K562 (cell line): Measurements from ENCODE around the gene FADS1. TPM values are rescaled to one million over a fixed set of nuclear protein-coding genes. Genes with fewer than 3 reads are reported as not detected.
A peak's percentile ranks its signal among the peaks of the same experiment; 100 is the strongest.

ENCODE experiments used
- COPS2 ChIP-seq: fragments of 450-650 bp; conservative IDR thresholded peaks from 2 replicates; pipeline ENCODE4 v1.6.1; 2016; ENCODE audit warnings: mild to moderate bottlenecking, moderate library complexity
- DMBX1 ChIP-seq: fragments of 250-450 bp; sonication (Bioruptor Pico); IDR thresholded peaks from 2 replicates; pipeline ENCODE4 v1.8.0; 2022; ENCODE audit warnings: inconsistent platforms, mild to moderate bottlenecking, moderate library complexity, borderline replicate concordance
- KLF1 ChIP-seq: fragments of 450-650 bp; IDR thresholded peaks from 2 replicates; pipeline ENCODE4 v1.6.1; 2016; ENCODE audit warnings: missing genetic modification characterization, missing compliant biosample characterization
- MAFG ChIP-seq: fragments of 450-650 bp; conservative IDR thresholded peaks from 2 replicates; pipeline ENCODE4 v1.6.1; 2016; ENCODE audit warnings: missing genetic modification characterization, missing compliant biosample characterization
- PHF21A ChIP-seq: fragments of 450-650 bp; IDR thresholded peaks from 2 replicates; pipeline ENCODE4 v1.6.1; 2017; ENCODE audit warnings: low read depth, borderline replicate concordance
- POLR2AphosphoS2 ChIP-seq: IDR thresholded peaks from 2 replicates; pipeline ENCODE4 v1.6.1; 2012; ENCODE audit warnings: low read length, improper control_type of control experiment
- RUNX1 ChIP-seq: sonication (generic); IDR thresholded peaks from 2 replicates; pipeline ENCODE4 v1.6.1; 2016; ENCODE audit warnings: antibody characterized with exemption, low read depth
- SMAD3 ChIP-seq: fragments of 450-650 bp; formaldehyde crosslinking; conservative IDR thresholded peaks from 2 replicates; pipeline ENCODE4 v1.4.0; 2020; ENCODE audit warnings: mild to moderate bottlenecking
- SMARCE1 ChIP-seq: fragments of 450-650 bp; IDR thresholded peaks from 2 replicates; pipeline ENCODE4 v1.7.1; 2016; ENCODE audit warnings: mild to moderate bottlenecking
- TAF9B ChIP-seq: fragments of 450-650 bp; IDR thresholded peaks from 2 replicates; pipeline ENCODE4 v1.6.1; 2018; ENCODE audit warnings: mild to moderate bottlenecking; ENCODE audit not compliant: partially characterized antibody
- TOE1 ChIP-seq, 2 experiments: fragments of 450-650 bp in 1 of 2; sonication (generic) in 1 of 2; formaldehyde crosslinking in 1 of 2; IDR thresholded peaks; 2 replicates each; pipeline versions ENCODE4 v1.7.1 to v1.8.0; 2016 to 2022; ENCODE audit warnings: borderline replicate concordance in 2 of 2, mild to moderate bottlenecking in 2 of 2, antibody characterized with exemption in 1 of 2, inconsistent platforms in 1 of 2, low read depth in 1 of 2, missing genetic modification reagents in 1 of 2, moderate library complexity in 1 of 2
- ZC3H11A ChIP-seq: IDR thresholded peaks from 2 replicates; pipeline ENCODE4 v1.6.1; 2012; ENCODE audit warnings: low read depth, low read length, improper control_type of control experiment
- polyA plus RNA-seq, 8 experiments: library from polyadenylated mRNA; depleted of rRNA in 4 of 8; stranded (reverse) in 5 of 8; unstranded in 3 of 8; fragments of >200 nt; fragmentation: Nextera tagmentation in 2 of 8; fragmentation: Illumina TruSeq in 1 of 8; extraction: Ambion mirVana in 2 of 8; extraction: Trizol in 1 of 8; gene quantifications; 2 replicates each; pipeline versions ENCODE4 v1.2.1 to v1.2.3, GENCODE V29; 2011 to 2014; ENCODE audit warnings: inconsistent platforms in 1 of 8, missing spikeins in 1 of 8
- total RNA-seq, 7 experiments: library from RNA; depleted of rRNA in 6 of 7; stranded (reverse); fragments of >200 nt in 6 of 7; fragmentation: Illumina TruSeq in 2 of 7; extraction: Trizol in 2 of 7; gene quantifications; 2 replicates each; pipeline versions ENCODE4 v1.2.1 to v1.2.3, GENCODE V29; 2011 to 2021; ENCODE audit warnings: low replicate concordance in 1 of 7
- TF ChIP-seq, protein P1 (sequence below): fragments of 450-650 bp; IDR thresholded peaks from one replicate; pipeline ENCODE4 v1.6.1; 2018; ENCODE audit warnings: mild to moderate bottlenecking, moderate library complexity; ENCODE audit not compliant: partially characterized antibody
- TF ChIP-seq, protein P2 (sequence below), 2 experiments: fragments of 250-450 bp in 1 of 2; fragments of 450-650 bp in 1 of 2; sonication (Bioruptor Pico) in 1 of 2; IDR thresholded peaks; 2 replicates each; pipeline versions ENCODE4 v1.6.1 to v1.8.0; 2016 to 2021; ENCODE audit warnings: mild to moderate bottlenecking in 2 of 2, moderate library complexity in 2 of 2, missing compliant biosample characterization in 1 of 2, missing genetic modification characterization in 1 of 2
- TF ChIP-seq, protein P3 (sequence below): fragments of 250-450 bp; sonication (Bioruptor Pico); IDR thresholded peaks from 2 replicates; pipeline ENCODE4 v1.5.0; 2021
- TF ChIP-seq, protein P4 (sequence below), 2 experiments: fragments of 450-650 bp in 1 of 2; sonication (generic) in 1 of 2; formaldehyde crosslinking in 1 of 2; IDR thresholded peaks in 1 of 2; conservative IDR thresholded peaks in 1 of 2; 2 replicates each; pipeline versions ENCODE4 v1.6.1 to v1.8.1; 2016 to 2023; ENCODE audit warnings: mild to moderate bottlenecking in 2 of 2, moderate library complexity in 2 of 2, inconsistent platforms in 1 of 2, missing genetic modification reagents in 1 of 2
- TF ChIP-seq, protein P5 (sequence below): fragments of 200-800 bp; sonication (Bioruptor generic); IDR thresholded peaks from 2 replicates; pipeline ENCODE4 v1.6.1; 2017; ENCODE audit warnings: missing genetic modification characterization, missing compliant biosample characterization

Gene FADS1
- total and polyA plus RNA-seq, 9 of the 15 experiments (the other 6 are each of a cell fraction or from before 2014, with no cell fraction given), result 110 to 864 (median 364) TPM

DNA sequence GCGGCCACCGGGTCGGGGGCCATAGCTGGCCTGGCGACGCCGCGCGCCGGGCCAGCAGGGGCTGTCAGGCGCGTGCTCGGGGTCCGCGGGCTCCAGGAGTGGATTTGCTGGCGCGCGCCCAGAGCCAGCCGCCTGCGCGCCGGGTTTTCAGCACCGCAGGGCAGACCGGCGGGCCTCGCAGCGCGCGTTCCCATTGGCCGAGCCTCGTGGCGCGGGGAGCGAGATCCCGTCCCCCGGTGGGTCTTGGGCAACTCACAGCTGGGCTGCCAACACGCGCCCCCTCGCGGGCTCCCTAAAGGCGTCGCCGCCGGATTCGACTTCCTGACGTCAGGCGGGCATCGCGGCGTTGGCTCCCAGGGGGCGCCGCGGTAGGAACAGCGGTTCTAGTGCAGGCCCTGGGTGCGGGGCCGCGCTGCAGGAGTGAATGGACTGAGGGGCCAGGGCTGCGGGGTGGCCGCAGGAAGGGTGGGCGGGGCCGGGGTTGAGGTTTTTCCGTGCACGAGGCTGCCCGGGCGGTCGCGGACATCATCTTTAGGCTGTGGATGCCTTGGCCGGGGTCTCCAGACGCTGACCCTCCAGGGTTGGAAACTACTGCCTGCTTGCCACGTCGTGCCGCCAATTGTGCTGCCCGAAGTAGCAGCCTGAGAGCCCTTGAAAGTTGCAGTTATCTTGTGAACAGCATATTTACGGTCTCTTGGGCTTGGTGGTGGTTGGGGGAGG, at the start of gene FADS1 (continued):
- no peak for TF ChIP-seq TOE1 (IDR thresholded peaks at IDR 0.05; ENCODE audit: borderline replicate concordance)
- no peak for TF ChIP-seq TOE1 (CRISPR knock-in tag; IDR thresholded peaks at IDR 0.05; ENCODE audit: borderline replicate concordance, low read depth)
- no peak for TF ChIP-seq MAFG (tag)
- no peak for TF ChIP-seq COPS2
- TF ChIP-seq RUNX1, result no peak
- TF ChIP-seq, protein P1, sequence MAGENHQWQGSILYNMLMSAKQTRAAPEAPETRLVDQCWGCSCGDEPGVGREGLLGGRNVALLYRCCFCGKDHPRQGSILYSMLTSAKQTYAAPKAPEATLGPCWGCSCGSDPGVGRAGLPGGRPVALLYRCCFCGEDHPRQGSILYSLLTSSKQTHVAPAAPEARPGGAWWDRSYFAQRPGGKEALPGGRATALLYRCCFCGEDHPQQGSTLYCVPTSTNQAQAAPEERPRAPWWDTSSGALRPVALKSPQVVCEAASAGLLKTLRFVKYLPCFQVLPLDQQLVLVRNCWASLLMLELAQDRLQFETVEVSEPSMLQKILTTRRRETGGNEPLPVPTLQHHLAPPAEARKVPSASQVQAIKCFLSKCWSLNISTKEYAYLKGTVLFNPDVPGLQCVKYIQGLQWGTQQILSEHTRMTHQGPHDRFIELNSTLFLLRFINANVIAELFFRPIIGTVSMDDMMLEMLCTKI, result no peak
- TF ChIP-seq ZC3H11A, result no peak
- TF ChIP-seq TAF9B, result peak; percentile 59
- no peak for TF ChIP-seq SMARCE1
- peak; percentile 59; the same call in 1 of the 2 replicates for TF ChIP-seq PHF21A
- peak; percentile 54; the same call in 1 of the 2 replicates for TF ChIP-seq SMAD3
- TF ChIP-seq, protein P2, sequence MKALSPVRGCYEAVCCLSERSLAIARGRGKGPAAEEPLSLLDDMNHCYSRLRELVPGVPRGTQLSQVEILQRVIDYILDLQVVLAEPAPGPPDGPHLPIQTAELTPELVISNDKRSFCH (CRISPR knock-in tag; IDR thresholded peaks at IDR 0.05), result no peak
- TF ChIP-seq, protein P2 (tag; IDR thresholded peaks at IDR 0.05), result peak; percentile 69; the same call in 1 of the 2 replicates
- 0 out of 2 replicates have a peak, but pooled peaks have one; percentile 7 for TF ChIP-seq KLF1
- TF ChIP-seq POLR2AphosphoS2, result no peak
- TF ChIP-seq, protein P3, sequence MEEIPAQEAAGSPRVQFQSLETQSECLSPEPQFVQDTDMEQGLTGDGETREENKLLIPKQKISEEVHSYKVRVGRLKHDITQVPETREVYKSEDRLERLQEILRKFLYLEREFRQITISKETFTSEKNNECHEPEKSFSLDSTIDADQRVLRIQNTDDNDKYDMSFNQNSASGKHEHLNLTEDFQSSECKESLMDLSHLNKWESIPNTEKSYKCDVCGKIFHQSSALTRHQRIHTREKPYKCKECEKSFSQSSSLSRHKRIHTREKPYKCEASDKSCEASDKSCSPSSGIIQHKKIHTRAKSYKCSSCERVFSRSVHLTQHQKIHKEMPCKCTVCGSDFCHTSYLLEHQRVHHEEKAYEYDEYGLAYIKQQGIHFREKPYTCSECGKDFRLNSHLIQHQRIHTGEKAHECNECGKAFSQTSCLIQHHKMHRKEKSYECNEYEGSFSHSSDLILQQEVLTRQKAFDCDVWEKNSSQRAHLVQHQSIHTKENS, result no peak
- TF ChIP-seq, protein P4, sequence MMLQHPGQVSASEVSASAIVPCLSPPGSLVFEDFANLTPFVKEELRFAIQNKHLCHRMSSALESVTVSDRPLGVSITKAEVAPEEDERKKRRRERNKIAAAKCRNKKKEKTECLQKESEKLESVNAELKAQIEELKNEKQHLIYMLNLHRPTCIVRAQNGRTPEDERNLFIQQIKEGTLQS (IDR thresholded peaks at IDR 0.05), result no peak
- TF ChIP-seq, protein P4 (CRISPR knock-in tag; conservative IDR thresholded peaks at IDR 0.05), result no peak; the same call in 1 of the 2 replicates
- no peak; the same call in 1 of the 2 replicates for TF ChIP-seq DMBX1
- TF ChIP-seq, protein P5, sequence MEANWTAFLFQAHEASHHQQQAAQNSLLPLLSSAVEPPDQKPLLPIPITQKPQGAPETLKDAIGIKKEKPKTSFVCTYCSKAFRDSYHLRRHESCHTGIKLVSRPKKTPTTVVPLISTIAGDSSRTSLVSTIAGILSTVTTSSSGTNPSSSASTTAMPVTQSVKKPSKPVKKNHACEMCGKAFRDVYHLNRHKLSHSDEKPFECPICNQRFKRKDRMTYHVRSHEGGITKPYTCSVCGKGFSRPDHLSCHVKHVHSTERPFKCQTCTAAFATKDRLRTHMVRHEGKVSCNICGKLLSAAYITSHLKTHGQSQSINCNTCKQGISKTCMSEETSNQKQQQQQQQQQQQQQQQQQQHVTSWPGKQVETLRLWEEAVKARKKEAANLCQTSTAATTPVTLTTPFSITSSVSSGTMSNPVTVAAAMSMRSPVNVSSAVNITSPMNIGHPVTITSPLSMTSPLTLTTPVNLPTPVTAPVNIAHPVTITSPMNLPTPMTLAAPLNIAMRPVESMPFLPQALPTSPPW (CRISPR knock-in tag), result peak; percentile 82
